M059J (cell line): ENCODE data around the gene KLHL29. TPM values are rescaled to one million over a fixed set of nuclear protein-coding genes. Genes with fewer than 3 reads are reported as not detected.

Experiments
- DNase-seq: peaks from one replicate; pipeline ENCODE4 v3.0.0-alpha.2; 2012; ENCODE audit warnings: low read depth
- total RNA-seq: library from RNA; depleted of rRNA; stranded (reverse); fragments of >200 nt; shearing (Covaris generic); gene quantifications from 2 replicates; pipeline ENCODE4 v1.2.3, GENCODE V29; 2014

The KLHL29 gene
- total RNA-seq, 1 experiment from 2014 or later: 0.67 TPM

- no peak for DNase-seq
Observed at GRCh38 chr2:23694058-23695045, 309.4 kb downstream of the KLHL29 start.

DNA sequence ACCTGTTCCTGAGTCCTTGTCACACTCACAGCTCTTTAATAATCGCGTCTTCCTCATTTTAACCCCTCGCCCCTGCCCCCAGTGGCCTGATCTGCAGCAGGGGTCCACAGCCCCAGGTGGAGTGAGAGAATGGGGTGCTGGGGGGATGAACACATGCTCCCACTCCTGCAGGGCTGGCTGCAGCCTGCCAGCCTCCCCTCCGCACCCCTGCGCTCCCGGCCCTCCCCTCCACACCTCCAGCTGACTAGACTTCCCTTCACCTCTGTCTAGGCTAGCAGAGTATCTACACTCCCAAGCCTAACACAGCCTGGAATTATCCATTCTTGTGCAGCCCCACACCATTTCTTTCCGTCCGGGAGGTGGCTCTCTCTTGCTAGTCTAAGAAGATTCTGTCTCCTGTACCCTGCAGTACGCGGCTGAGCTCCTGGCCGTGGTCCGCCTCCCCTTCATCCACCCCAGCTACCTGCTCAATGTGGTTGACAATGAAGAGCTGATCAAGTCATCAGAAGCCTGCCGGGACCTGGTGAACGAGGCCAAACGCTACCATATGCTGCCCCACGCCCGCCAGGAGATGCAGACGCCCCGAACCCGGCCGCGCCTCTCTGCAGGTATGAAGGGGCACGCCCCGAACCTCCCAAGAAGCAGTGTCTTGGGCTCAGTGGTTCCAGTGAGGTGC lies 310.4 kb downstream of the KLHL29 start:
- DNase-seq: no peak

DNA sequence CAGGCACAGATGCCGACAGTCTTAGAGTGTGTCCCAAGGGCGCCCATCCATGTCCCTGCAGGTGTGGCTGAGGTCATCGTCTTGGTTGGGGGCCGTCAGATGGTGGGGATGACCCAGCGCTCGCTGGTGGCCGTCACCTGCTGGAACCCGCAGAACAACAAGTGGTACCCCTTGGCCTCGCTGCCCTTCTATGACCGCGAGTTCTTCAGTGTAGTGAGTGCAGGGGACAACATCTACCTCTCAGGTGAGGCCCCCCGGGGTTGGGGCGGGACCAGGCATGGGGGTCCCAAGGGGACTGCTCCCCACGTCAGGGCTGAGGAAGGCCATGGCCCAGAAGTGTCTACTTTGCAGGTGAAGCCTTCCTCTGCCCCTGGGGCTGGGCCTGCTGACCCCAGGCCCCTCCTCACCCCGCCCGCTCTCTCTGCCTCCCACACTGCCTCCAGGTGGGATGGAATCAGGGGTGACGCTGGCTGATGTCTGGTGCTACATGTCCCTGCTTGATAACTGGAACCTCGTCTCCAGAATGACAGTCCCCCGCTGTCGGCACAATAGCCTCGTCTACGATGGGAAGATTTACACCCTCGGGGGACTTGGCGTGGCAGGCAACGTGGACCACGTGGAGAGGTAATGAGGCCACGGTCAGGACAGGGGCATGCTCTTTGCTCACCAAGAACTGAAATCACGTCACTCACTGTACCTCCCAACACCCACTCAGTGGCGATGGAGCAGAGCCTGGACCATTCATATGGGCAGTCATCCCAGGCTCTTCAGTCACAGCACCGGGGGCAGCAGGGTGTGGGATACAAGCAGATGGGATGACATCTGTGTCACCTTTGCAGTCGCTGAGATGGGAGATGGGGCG lies 311.1 kb downstream of the KLHL29 start:
- no peak for DNase-seq

GRCh38 chr2:23696752-23697045 lies 311.7 kb downstream of the KLHL29 start:
- no peak for DNase-seq

GRCh38 chr2:23697256-23698075 lies 312.5 kb downstream of the KLHL29 start:
- DNase-seq: peak; percentile 43

GRCh38 chr2:23698116-23698693 lies 313.2 kb downstream of the KLHL29 start:
- DNase-seq: no peak

- peak; percentile 20 for DNase-seq
Observed at GRCh38 chr2:23698721-23699579, 314.0 kb downstream of the KLHL29 start.

DNA sequence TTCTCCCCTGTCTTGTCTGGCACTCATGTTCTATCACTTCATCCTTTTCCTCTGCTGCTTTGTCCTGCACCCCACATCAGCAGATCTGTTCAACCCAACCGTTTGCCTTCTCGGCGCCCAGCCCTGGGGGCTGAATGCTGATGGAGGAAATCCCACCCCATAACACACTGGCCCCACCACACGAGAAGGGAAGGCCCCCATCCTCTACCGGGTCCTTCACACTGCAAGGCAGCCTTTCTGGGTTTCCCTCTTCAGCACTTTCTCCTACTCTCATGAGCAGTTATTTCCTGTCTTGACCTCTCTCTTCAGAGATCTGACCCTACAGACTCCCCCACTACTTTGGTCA lies 314.6 kb downstream of the KLHL29 start:
- no peak for DNase-seq

DNA sequence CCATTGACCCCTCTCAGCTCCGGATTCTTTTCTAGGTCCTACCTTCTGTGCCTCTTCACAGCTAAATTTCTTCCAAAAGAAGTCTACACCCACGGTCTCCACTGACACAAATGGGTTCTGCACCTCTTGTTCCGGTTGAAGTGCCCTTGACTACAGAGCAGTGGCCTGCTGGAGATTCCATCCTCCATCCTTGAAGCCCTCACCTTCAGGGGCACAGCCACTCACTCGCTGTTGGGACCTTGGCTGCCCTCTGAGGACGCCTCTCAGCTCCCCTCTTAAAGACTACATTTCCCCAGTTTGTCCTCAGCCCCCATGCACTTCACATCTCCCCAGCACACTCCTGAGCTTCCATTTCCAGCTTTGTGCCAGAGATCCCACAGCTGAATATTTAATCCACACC lies 315.6 kb downstream of the KLHL29 start:
- no peak for DNase-seq

DNA sequence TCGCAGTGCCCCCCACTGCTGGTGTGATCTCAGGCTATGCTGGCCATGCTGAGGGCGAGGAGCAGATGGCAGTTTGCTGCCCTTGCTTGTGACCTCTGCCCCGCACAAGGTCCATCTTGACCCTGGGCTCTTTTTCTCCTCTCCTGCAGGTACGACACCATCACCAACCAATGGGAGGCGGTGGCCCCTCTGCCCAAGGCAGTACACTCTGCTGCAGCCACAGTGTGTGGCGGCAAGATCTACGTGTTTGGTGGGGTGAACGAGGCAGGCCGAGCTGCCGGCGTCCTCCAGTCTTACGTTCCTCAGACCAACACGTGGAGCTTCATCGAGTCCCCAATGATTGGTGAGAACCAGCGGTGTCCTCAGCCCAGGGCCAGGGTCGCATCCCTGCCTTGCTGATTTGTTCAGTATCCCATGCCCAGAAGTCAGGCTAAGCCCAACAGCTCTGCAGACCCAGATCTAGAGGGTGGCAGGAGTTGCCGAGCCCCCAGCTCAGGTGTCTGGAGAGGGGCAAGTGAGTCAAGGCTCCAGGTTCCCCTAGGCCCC lies 318.1 kb downstream of the KLHL29 start:
- no peak for DNase-seq

- DNase-seq: no peak
Observed at GRCh38 chr2:23703583-23704385, 318.8 kb downstream of the KLHL29 start.

DNA sequence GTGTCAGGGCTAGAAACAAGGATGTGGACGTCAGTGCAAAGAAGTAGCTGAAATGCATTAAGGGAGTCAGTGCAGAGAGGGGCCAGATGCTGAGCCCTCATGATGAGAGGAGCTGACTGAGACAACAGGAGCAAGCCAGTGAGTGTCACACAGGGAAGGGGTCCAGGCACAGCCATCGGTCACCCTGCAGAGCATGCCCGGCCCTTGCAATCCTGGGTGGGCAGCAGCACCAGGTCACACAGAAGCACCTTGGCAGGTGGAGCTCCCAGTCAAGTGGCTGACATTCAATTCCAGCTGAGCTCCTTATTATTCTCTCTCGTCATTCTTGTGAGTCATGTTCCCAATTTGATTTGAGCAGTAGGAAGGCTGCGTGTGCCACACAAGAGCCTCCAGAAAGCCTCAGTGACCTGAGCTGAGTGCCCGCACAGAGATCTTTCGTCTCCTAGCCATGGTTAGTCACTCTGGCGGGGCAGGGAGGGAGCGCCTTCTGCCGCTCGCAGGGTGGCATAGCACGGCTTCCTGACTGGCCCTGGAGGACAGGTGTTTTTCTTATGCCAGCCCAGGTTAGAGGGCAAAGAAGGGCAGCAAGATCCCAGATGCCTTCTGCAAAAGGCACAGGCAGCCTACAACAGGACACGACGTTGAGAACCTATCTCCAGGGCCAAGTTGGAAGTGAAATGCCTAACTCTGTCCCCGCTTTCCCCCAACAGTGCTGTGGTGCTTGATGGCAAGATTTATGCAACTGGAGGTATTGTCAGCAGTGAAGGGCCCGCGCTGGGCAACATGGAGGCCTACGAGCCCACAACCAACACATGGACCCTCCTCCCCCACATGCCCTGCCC lies 321.0 kb downstream of the KLHL29 start:
- DNase-seq: no peak

DNA sequence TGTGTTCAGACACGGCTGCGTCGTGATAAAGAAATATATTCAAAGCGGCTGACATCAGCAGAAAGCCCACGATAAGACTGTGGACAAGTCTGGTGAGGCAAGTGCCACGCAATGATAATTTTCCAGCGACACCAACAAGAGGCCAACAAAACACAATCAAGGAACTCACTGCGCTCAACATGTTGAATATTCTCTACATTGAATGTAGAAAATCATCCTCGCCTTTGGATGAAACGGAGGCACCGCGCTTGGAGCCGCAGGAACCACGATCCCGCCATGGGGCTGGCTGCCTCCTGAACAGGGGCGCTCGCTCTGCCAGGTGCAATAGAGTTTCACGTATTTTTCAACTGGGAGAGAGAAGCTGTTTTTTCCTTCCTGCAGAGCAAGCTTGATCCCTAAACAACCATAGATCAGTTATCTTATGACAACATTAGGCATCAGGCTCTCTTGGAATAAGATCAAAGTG lies 321.7 kb downstream of the KLHL29 start:
- DNase-seq: no peak

DNA sequence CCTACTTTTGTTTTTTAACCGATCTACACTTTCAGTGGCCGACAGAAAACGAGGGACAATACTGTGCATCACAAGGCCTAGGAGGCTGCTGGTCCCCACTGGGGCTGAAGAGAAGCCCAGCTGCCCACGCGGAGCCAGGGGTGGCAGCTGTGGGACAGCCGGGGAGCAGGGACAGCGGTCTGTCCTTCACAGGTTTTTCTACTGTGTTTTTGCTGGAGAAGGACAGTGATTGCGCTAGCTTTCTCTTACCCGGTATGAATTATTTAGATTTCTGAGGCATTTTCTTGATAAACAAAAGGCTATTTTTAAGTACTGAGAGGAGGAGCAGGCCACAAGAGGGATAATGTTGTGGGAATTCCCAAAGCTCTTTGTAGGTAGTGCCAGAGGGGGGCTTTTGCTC lies 322.1 kb downstream of the KLHL29 start:
- no peak for DNase-seq

- DNase-seq: no peak
Observed at GRCh38 chr2:23708771-23709170, 323.8 kb downstream of the KLHL29 start.

- no peak for DNase-seq
Observed at GRCh38 chr2:23709311-23709710, 324.3 kb downstream of the KLHL29 start.

DNA sequence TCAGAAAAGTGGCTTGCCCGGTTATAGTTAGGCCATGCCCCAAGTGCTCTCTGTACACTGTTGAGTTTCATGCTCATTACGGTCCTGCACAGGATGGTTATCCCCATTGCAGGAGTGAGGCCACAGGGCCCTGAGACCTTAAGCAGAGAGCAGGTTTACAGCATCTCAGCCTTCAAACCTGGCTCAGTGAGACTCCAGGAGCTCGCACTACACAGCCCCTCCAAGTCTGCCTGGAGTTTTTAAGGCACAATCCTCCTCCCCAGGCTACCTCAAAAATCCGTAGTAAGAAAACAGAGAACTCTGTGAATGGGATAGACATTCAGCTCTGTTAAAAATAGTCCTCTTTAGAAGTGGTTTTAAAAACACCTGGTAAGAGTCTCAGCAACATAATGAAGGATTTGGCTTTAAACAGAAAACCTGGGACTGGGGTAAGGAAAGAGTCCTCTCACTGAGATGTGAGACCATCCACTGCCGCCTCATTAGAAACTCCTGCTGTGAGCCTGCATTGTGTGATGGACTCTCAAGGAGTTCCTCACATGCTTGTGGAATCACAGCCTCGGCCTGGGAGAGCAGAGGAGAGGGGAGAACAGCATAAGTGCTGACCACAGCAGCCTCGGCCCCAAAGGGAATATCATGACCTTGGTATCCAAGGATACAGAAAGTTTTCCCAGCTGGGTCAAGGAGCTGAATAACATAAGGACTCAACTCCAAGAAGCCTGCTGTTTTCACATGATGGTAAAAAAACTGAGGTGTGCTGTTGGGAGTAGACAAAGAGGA lies 327.2 kb downstream of the KLHL29 start:
- no peak for DNase-seq
